SU-DHL-6 (cell line): ENCODE results near the gene DENND1C.
"Not testable (repeated sequence)": the region's sequence is repeated elsewhere in the genome, so short reads cannot be mapped to it uniquely, and the experiment has no call there.

ENCODE experiments used
- H2AFZ ChIP-seq: fragments of 200-600 bp; sonication (generic); 2 replicates; pipeline ENCODE4 v1.6.1; 2014; ENCODE audit warnings: low read depth, mild to moderate bottlenecking, moderate library complexity, mixed read lengths, antibody characterized with exemption, low read length; ENCODE audit not compliant: severe bottlenecking
- H3F3A ChIP-seq: fragments of 200-600 bp; shearing (Covaris generic); 2 replicates; pipeline ENCODE4 v1.6.0; 2016; ENCODE audit warnings: antibody characterized with exemption, mild to moderate bottlenecking; ENCODE audit not compliant: insufficient read depth
- H3K27ac ChIP-seq: fragments of 200-600 bp; sonication (generic); 2 replicates; pipeline ENCODE4 v1.5.1; 2016; ENCODE audit warnings: low read depth, mild to moderate bottlenecking, low read length, moderate library complexity, mixed read lengths
- H3K27me3 ChIP-seq: fragments of 200-600 bp; sonication (generic), shearing (Covaris generic); 2 replicates; pipeline ENCODE4 v1.6.0; 2014; ENCODE audit warnings: mild to moderate bottlenecking, low read length
- H3K36me3 ChIP-seq: fragments of 200-600 bp; sonication (generic); 2 replicates; pipeline ENCODE4 v1.6.1; 2014; ENCODE audit warnings: mild to moderate bottlenecking, low read length, mixed read lengths
- H3K4me2 ChIP-seq: fragments of 300-600, 200-600 bp; shearing (Covaris generic), sonication (generic); 2 replicates; pipeline ENCODE4 v1.6.0; 2014; ENCODE audit warnings: low read length, low read depth, mild to moderate bottlenecking; ENCODE audit not compliant: poor library complexity, severe bottlenecking
- H3K4me3 ChIP-seq: fragments of 200-600 bp; sonication (generic); 2 replicates; pipeline ENCODE4 v1.5.1; 2014; ENCODE audit warnings: antibody characterized with exemption, low read length, mild to moderate bottlenecking, mixed read lengths; ENCODE audit not compliant: insufficient read depth, poor library complexity, severe bottlenecking
- H3K79me2 ChIP-seq: fragments of 200-600 bp; sonication (generic); 2 replicates; pipeline ENCODE4 v1.6.1; 2014; ENCODE audit warnings: mild to moderate bottlenecking, low read length, moderate library complexity; ENCODE audit not compliant: insufficient read depth
- H3K9ac ChIP-seq: fragments of 200-600 bp; sonication (generic); 2 replicates; pipeline ENCODE4 v1.7.0; 2014; ENCODE audit warnings: mild to moderate bottlenecking, low read length
- H3K9me2 ChIP-seq: fragments of 200-600 bp; sonication (generic); replicated peaks from 2 replicates; pipeline ENCODE4 v1.6.1; 2014; ENCODE audit warnings: low read length; ENCODE audit not compliant: insufficient read depth
- H3K9me3 ChIP-seq: fragments of 200-600 bp; sonication (generic); 2 replicates; pipeline ENCODE4 v1.6.1; 2014; ENCODE audit warnings: low read length, mixed read lengths; ENCODE audit not compliant: insufficient read depth
- H4K20me1 ChIP-seq: fragments of 200-600 bp; sonication (generic); 2 replicates; pipeline ENCODE4 v1.6.1; 2014; ENCODE audit warnings: low read depth, mild to moderate bottlenecking, antibody characterized with exemption, low read length, moderate library complexity, mixed read lengths
- CTCF ChIP-seq: fragments of 200-600 bp; sonication (generic); IDR thresholded peaks from one replicate; pipeline ENCODE4 v1.5.1; 2017; ENCODE audit warnings: antibody characterized with exemption, mild to moderate bottlenecking, low read length, moderate library complexity; ENCODE audit not compliant: insufficient read depth, poor library complexity, severe bottlenecking
- EZH2phosphoT487 ChIP-seq: fragments of 200-600 bp; sonication (generic), shearing (Covaris generic); conservative IDR thresholded peaks from 2 replicates; pipeline ENCODE4 v1.6.1; 2018; ENCODE audit warnings: mild to moderate bottlenecking, antibody characterized with exemption, low read length, moderate library complexity, mixed read lengths

Gene DENND1C

GRCh38 chr19:6510618-6511017 is 29.0 kb upstream of the DENND1C start:
- Histone ChIP-seq H3K9ac (no peak overlapping the region), H3F3A (0 out of 2 replicates have a peak, but pooled peaks cover 5% of the 10 kb centered on the region), H3K27me3 (no peaks in the 10 kb centered on the region), H3K4me2 (no peak overlapping the region), H3K4me3 (no peak overlapping the region), H3K36me3 (no peaks in the 10 kb centered on the region), H3K79me2 (no peaks in the 10 kb centered on the region), H3K9me2 (no peaks in the 10 kb centered on the region), H4K20me1 (no peaks in the 10 kb centered on the region), H3K27ac (no peak overlapping the region), H3K9me3 (no peaks in the 10 kb centered on the region), H2AFZ (no peak overlapping the region)
- TF ChIP-seq CTCF = no peak
- TF ChIP-seq EZH2phosphoT487 = no peak

GRCh38 chr19:6509118-6509971 is 27.8 kb upstream of the DENND1C start:
- H3K9me2 ChIP-seq = no peaks in the 10 kb centered on the region
- H3K9me3 ChIP-seq = no peaks in the 10 kb centered on the region
- H3F3A ChIP-seq = 0 out of 2 replicates have a peak, but pooled peaks cover 5% of the 10 kb centered on the region
- no peaks in the 10 kb centered on the region for H3K27me3 ChIP-seq
- no peaks in the 10 kb centered on the region for H4K20me1 ChIP-seq
- no peaks in the 10 kb centered on the region for H3K79me2 ChIP-seq
- no peak overlapping the region for H3K9ac ChIP-seq
- no peak overlapping the region for H2AFZ ChIP-seq
- H3K27ac ChIP-seq = no peak overlapping the region
- no peak overlapping the region for H3K4me3 ChIP-seq
- no peak for TF ChIP-seq EZH2phosphoT487
- TF ChIP-seq CTCF = no peak
- no peaks in the 10 kb centered on the region for H3K36me3 ChIP-seq
- H3K4me2 ChIP-seq = no peak overlapping the region

- H3K36me3 ChIP-seq, H3K27ac ChIP-seq, H3K9me2 ChIP-seq, H2AFZ ChIP-seq, H3K79me2 ChIP-seq, H3F3A ChIP-seq, H3K27me3 ChIP-seq, H3K4me3 ChIP-seq, H4K20me1 ChIP-seq, H3K9ac ChIP-seq, H3K9me3 ChIP-seq, H3K4me2 ChIP-seq: not testable (repeated sequence)
Observed at GRCh38 chr19:6508028-6508771, 26.6 kb upstream of the DENND1C start.
